Limb (tissue), 2 donors: ENCODE measurements around the gene SLC8A2.
"Not testable (repeated sequence)": the region's sequence is repeated elsewhere in the genome, so short reads cannot be mapped to it uniquely, and the experiment has no call there.

Source experiments
- DNase-seq, 2 donors: peaks; one replicate each; pipeline ENCODE4 v3.0.0-alpha.2; 2016; ENCODE audit errors: extremely low spot score in 2 of 2

The SLC8A2 gene

DNA sequence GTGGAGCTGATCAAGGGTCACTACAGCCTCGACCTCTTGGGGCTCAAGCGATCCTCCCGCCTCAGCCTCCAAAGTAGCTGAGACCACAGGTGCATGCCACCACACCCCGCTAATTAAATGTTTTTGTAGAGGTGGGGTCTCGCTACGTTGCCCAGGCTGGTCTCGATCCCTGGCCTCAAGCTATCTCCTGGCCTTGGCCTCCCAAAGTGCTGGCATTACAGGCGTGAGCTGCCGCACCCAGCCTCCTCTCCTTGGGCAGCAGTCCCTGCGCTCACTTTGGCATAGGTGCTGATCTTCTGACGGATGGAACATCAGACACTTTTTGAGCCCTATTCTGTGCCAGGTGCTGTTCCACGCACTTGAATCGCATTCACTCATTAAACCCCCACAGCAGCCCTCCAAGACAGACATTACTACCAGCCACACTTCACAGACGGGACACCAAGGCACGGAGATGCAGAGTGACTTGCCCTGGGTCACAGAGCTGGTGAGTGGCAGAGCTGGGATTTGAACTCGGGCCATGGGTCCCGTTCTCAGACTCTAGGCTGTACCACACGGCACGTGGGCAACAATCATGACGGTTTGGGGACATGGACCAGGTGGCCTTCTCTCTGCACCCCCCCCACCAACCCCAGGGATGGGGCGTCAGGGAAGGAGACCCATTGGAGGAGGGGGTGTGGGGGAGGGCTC lies 55.6 kb downstream of the SLC8A2 start:
- no peak for DNase-seq

DNA sequence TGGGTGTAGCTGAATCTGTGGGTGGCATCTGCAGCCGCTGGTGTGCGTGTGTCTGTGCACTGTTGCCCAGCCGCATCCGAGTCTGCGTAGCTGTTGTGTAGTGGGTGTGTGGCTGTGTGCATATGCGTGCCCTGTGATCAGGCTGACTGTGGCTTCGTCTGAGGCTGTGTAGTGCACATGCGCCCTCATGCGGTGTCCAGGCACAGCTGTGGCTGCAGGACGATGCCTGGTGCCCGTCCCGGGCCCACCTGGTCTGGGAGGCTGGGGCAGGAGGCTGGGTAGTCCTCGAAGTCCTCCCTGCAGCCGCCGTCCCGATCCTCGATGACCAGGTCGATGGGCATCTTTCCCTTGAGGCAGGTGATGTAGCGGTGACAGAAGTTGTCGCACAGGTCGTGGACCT lies 57.2 kb downstream of the SLC8A2 start:
- DNase-seq, result no peak

DNA sequence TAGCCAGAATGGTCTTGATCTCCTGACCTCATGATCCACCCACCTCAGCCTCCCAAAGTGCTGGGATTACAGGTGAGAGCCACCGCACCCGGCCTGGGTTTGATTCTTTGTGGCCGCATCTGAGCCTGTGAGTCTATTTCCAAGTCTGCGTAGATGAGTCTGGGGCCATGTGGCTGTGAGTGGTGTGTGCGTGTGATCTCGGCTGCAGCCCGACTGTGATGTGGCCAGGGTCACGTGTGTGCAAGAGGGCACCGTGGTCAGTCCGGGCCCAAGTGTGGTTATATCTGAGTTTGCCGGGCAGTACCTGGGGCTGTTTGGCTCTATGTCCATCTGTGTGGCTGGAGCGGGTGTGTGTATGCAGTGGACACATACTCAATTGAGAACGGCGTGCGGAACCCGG lies 57.8 kb downstream of the SLC8A2 start:
- no peak for DNase-seq

GRCh38 chr19:47411696-47412095 lies 60.0 kb downstream of the SLC8A2 start:
- not testable (repeated sequence) for DNase-seq

GRCh38 chr19:47411101-47411500 lies 60.6 kb downstream of the SLC8A2 start:
- DNase-seq, result no peak

DNA sequence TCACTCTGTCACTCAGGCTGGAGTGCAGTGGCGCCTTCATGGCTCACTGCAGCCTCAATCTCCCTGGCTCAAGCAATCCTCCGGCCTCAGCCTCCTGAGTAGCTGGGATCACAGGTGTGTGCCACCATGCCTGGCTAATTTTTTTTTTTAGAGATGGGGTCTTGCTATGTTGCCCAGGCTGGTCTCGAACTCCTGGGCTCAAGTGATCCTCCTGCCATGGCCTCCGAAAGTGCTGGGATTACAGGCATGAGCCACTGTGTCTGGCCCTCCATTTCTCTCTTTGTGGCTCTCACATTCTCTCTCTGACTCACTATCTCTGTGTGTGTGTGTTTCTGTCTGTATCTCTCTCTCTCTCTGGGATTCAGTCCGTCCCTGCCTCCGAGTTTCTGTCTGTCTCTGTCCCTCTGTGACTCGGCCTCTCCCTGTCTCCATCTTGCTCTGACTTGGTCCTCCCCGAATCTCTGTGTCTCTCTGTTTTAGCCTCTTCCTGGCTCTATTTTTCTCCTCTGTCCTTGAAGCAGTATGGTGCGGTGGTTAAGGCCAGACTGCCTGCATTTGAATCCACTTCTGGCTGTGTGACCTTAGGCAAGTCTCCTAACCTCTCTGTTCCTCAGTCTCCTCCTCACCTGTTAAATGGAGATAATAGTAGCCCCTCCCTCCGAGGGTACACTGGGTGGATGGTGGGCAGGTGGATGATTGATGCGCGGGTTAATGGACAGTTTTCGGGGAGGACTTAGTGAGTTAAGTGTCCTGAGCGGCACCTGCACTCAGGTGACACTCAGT lies 63.3 kb downstream of the SLC8A2 start:
- DNase-seq, result no peak

DNA sequence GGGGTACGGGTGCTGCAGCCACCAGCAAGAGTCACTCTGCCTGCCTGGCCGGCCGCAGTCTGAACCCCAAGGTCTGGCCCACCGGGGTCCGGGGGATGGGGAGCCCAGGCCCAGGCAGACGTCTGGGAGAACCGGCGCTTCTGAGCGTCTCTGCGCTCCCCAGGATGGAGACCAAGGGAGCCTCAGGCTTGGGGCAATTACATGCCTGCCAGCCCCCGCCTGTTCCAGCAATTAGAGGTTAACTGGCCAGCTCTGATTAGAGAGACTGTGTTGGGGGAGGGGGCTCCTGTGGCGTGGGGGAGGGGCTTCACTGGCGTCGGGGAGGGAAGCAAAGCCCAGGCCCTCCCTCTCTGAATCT lies 64.3 kb downstream of the SLC8A2 start:
- no peak for DNase-seq

GRCh38 chr19:47406711-47407416 lies 64.8 kb downstream of the SLC8A2 start:
- DNase-seq, result peak in 1 of 2 donors; percentile 65

DNA sequence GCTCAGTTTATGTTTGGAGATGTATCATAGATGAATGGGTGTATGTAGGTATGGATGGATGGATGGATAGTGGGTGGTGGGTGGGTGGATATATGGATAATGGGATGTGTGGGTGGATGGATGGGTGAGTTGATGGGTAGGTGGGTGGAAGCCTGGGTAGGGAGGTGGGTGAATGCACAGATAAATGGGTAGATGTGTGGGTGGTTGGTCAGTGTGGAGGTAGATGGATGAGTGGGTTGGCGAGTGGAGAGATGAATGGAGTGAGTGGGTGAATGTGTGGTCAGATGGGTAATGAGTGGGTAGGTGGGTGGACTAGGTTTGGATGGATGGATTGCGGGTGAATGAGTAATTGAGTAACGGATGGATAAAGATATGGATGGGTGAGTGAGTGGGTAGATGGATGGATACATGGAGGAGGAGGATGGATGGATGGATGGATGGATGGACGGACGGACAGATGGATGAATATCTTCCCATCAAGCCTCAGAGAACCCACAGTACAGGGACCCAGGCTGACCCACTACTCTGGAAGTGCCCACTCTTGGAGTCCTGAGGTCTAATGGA lies 65.8 kb downstream of the SLC8A2 start:
- DNase-seq, result no peak

- no peak for DNase-seq
Measured at GRCh38 chr19:47405197-47405550, 66.5 kb downstream of the SLC8A2 start.

- DNase-seq, result no peak
Measured at GRCh38 chr19:47404334-47405196, 67.1 kb downstream of the SLC8A2 start.

DNA sequence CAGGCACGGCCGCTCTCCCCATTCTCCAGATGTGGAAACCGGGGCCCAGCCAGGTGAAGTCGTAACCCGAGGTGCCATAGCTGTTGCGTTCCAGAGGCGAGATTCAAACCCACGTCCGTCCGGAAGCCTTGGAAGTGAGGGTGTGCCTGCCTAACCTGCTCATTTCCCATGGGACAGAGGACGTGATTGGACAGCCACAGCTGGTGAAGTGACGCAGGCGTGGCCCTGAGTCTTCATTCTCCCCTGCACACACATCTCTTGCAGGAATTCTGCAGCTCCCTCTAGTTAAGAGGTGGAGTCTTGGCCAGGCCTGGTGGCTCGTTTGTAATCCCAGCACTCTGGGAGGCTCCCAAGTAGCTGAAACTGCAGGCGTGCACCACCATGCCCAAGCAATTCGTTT lies 69.2 kb downstream of the SLC8A2 start:
- no peak for DNase-seq

GRCh38 chr19:47398707-47399597 lies 72.7 kb downstream of the SLC8A2 start:
- no peak for DNase-seq

DNA sequence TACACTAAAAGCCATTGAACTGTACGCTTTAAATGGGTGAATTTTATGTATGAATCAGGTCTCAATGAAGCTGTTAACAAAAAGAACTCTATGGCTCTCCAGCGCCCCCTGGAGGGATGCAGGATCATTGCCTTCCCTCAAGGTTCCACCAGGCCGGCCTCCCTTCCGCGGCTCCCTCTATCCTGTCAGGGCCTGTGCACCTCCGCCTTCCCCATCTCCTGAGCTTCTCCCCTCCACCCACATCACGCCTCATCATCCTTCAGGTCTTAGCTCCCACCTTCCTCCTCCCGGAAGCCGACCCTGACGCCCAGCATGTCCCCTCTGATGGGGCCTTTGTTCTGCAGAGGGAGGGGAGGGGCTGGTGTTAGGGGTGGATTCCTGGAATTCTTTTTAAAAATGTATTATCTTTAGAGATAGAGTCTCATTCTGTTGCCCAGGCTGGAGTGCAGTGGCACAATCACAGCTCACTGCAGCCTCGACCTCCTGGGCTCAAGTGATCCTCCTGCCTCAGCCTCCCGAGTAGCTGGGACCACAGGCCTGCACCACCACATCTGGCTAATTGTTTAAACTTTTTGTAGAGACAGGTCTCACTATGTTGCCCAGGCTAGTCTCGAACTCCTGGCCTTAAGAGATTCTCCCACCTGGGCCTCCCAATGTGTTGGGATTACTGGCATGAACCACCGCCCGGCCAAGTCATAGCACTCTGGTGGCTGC lies 80.0 kb downstream of the SLC8A2 start:
- DNase-seq, result peak; percentile 39 to 75

DNA sequence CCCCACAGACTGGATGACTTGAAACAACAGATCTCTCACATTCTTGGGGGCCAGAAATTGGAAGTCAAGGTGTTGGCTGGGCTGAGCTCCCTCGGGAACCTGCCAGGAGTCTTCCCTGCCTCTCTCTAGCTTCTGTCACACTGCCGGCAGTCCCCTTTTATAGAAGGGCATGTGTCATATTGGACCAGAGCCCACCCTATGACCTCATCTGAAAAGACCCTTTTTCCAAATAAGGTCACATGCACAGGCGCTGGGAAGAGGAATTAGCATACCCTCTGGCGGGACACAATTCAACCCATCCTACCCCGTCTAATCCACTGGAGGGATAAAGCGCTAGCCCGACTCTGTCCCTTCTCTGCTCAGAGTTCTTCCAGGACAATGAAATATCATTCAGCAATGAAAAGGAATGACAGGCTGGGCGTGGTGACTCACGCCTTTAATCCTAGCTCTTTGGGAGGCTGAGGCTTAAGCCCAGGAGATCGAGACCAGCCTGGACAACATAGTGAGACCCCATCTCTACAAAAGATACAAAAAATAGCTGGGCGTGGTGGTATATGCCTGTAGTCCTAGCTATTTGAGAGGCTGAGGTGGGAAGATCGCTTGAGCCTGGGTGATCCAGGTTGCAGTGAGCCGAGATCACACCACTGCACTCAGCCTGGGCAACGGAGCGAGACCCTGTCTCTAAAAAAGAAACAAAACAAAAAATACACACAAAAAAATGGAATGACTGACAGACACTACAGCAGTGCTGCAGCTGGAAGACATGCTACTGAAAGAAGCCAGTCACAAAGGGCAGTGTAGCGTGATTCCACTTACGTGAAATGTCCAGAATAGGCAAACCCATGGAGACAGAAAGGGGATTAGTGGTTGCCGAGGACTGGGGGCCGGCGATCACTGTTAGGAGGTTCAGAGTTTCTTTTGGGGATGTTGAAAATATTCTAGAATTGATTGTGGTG lies 80.9 kb downstream of the SLC8A2 start:
- DNase-seq, result no peak

- no peak for DNase-seq
Measured at GRCh38 chr19:47389150-47389556, 82.5 kb downstream of the SLC8A2 start.

DNA sequence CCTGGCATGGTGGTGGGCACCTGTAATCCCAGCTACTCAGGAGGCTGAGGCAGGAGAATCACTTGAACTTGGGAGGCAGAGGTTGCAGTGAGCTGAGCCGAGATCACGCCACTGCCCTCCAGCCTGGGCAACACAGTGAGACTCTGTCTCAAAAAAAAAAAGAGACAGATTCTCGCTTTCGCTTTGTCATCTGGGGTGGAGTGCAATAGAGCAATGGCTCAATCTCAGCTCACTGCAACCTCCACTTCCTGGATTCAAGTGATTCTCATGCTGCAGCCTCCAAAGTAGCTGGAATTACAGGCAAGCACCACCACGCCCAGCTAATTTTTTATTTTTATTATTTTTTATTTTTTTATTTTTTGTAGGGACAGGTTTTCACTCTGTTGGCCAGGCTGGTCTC lies 83.0 kb downstream of the SLC8A2 start:
- DNase-seq, result not testable (repeated sequence)

DNA sequence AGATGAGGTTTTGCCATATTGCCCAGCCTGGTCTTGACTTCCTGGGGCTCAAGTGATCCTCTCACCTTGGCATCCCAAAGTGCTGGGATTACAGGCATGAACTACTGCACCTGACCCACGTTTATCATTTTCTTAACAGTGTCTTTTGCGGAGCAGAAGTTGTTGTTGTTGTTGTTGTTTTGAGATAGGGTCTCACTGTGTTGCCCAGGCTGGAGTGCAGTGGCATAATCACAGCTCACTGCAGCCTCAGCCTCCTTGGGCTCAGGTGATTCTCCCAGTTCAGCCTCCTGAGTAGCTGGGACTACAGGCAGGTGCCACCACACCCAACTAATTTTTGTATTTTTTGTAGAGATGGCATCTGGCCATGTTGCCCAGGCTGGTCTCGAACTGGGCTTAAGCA lies 84.1 kb downstream of the SLC8A2 start:
- not testable (repeated sequence) for DNase-seq
